Mucosa of rectum (tissue), 2 donors: ENCODE data around the gene NLGN2.

ENCODE experiments used
- H3K27ac ChIP-seq, 2 donors: one replicate each; pipeline ENCODE4 v1.7.0; 2013; ENCODE audit warnings: inconsistent platforms in 2 of 2, low read depth in 2 of 2, low read length in 2 of 2
- H3K27me3 ChIP-seq, 2 donors: one replicate each; pipeline ENCODE4 v1.7.0; 2013; ENCODE audit warnings: low read length in 2 of 2; ENCODE audit not compliant: control insufficient read depth in 2 of 2, insufficient read depth in 2 of 2
- H3K36me3 ChIP-seq, 2 donors: one replicate each; pipeline ENCODE4 v1.7.0; 2013; ENCODE audit warnings: low read length in 2 of 2; ENCODE audit not compliant: control insufficient read depth in 2 of 2, insufficient read depth in 2 of 2
- H3K4me1 ChIP-seq, 2 donors: one replicate each; pipeline ENCODE4 v1.7.0; 2013; ENCODE audit warnings: low read length in 2 of 2, mild to moderate bottlenecking in 1 of 2; ENCODE audit not compliant: control insufficient read depth in 2 of 2, insufficient read depth in 2 of 2
- H3K4me3 ChIP-seq, 2 donors: one replicate each; pipeline ENCODE4 v1.7.0; 2013; ENCODE audit warnings: low read length in 2 of 2
- H3K9ac ChIP-seq, 2 donors: one replicate each; pipeline ENCODE4 v1.7.0; 2013; ENCODE audit warnings: low read length in 2 of 2, low read depth in 1 of 2, mild to moderate bottlenecking in 1 of 2
- H3K9me3 ChIP-seq, 2 donors: one replicate each; pipeline ENCODE4 v1.7.0; 2013; ENCODE audit warnings: low read length in 2 of 2; ENCODE audit not compliant: control insufficient read depth in 2 of 2
- donor health status: healthy.
- donor health status: Normal muscosa, but diverticular disease.

NLGN2 gene

DNA sequence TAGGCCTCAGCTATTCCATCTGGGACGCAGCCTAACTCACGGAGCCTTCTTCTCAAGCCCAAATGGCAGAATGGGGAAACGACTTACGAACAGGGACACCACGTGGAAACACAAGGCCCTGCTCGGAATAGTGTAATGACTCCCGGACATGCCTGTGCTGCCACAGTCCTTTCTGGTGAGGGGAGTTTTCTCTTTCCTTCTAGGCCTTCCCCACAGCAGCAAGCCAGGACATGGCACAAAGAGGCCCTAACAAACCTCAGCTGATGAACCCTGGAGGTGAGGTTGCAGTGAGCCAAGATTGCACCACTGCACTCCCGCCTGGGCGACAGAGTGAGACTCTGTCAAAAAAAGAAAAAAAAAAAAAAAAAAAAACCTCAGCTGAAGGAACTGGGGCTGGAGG lies 56.4 kb downstream of the NLGN2 start:
- no peak overlapping the region for H3K27ac ChIP-seq
- H3K36me3 ChIP-seq = peaks cover 10 to 22% of the 10 kb centered on the region in 2 donors
- no peak overlapping the region for H3K9ac ChIP-seq
- peaks cover 0 to 3% of the 10 kb centered on the region in 2 donors for H3K4me1 ChIP-seq
- no peaks in the 10 kb centered on the region for H3K9me3 ChIP-seq
- no peaks in the 10 kb centered on the region for H3K27me3 ChIP-seq
- no peak overlapping the region for H3K4me3 ChIP-seq

- Histone ChIP-seq H3K27me3 (no peaks in the 10 kb centered on the region), H3K36me3 (peaks cover 10 to 22% of the 10 kb centered on the region in 2 donors), H3K4me1 (peaks cover 0 to 3% of the 10 kb centered on the region in 2 donors), H3K27ac (no peak overlapping the region), H3K4me3 (no peak overlapping the region), H3K9ac (no peak overlapping the region), H3K9me3 (no peaks in the 10 kb centered on the region)
Observed at GRCh38 chr17:7465597-7466275, 58.1 kb downstream of the NLGN2 start.

DNA sequence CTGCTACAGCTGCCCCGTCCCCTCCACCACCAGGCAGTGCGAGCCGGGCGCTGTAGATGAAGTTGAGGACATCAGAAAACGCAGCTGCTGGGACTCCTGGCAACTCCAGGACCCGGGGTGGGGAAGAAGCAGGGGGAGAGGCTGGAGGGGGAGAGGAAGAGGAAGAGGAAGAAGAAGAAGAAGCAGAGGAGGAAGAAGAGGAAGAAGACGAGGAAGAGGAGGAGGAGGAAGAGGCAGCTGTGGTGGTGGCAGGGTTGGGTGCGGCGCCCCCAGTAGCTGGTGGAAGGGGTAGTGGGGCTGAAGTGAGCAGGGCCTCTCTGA lies 58.6 kb downstream of the NLGN2 start:
- H3K27me3 ChIP-seq = no peaks in the 10 kb centered on the region
- no peak overlapping the region for H3K9ac ChIP-seq
- peaks cover 0 to 3% of the 10 kb centered on the region in 2 donors for H3K4me1 ChIP-seq
- peaks cover 10 to 22% of the 10 kb centered on the region in 2 donors for H3K36me3 ChIP-seq
- H3K9me3 ChIP-seq = no peaks in the 10 kb centered on the region
- no peak overlapping the region for H3K4me3 ChIP-seq
- H3K27ac ChIP-seq = no peak overlapping the region

GRCh38 chr17:7466639-7467341 lies 59.1 kb downstream of the NLGN2 start:
- Histone ChIP-seq H3K9me3 (no peaks in the 10 kb centered on the region), H3K9ac (no peak overlapping the region), H3K27me3 (no peaks in the 10 kb centered on the region), H3K36me3 (peaks cover 10 to 22% of the 10 kb centered on the region in 2 donors), H3K4me3 (no peak overlapping the region), H3K27ac (peak overlapping the region; percentile 5 to 28), H3K4me1 (peaks cover 0 to 3% of the 10 kb centered on the region in 2 donors)

DNA sequence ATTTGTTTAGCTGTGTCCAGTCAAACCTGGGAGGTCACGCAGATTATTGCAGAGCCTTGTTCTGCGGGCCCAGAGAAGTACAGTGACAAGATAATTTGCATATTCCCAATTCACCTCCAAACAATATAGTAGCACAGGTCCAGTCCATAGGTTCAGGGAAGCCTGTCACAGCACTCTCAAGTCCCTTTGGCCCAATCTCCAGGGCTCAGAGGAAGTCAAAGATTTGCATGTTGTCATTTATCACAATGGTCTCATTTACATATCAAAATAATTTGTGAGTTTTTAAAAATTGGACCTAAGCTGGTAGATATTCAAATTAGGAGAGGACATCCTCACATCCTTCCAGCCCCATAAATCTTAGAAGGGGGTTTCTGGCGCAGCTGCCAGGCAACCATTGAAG lies 59.9 kb downstream of the NLGN2 start:
- Histone ChIP-seq H3K27me3 (no peaks in the 10 kb centered on the region), H3K4me3 (no peak overlapping the region), H3K27ac (no peak overlapping the region), H3K36me3 (peaks cover 10 to 21% of the 10 kb centered on the region in 2 donors), H3K4me1 (peaks cover 0 to 3% of the 10 kb centered on the region in 2 donors), H3K9me3 (no peaks in the 10 kb centered on the region), H3K9ac (no peak overlapping the region)

- Histone ChIP-seq H3K36me3 (peaks cover 6 to 16% of the 10 kb centered on the region in 2 donors), H3K9me3 (no peaks in the 10 kb centered on the region), H3K4me1 (peaks cover 0 to 3% of the 10 kb centered on the region in 2 donors), H3K9ac (no peak overlapping the region), H3K27ac (no peak overlapping the region), H3K4me3 (no peak overlapping the region), H3K27me3 (no peaks in the 10 kb centered on the region)
Observed at GRCh38 chr17:7468290-7468689, 60.6 kb downstream of the NLGN2 start.

GRCh38 chr17:7468804-7469389 lies 61.3 kb downstream of the NLGN2 start:
- Histone ChIP-seq H3K27ac (no peak overlapping the region), H3K27me3 (no peaks in the 10 kb centered on the region), H3K4me3 (no peak overlapping the region), H3K9ac (no peak overlapping the region), H3K9me3 (no peaks in the 10 kb centered on the region), H3K36me3 (peaks cover 3 to 12% of the 10 kb centered on the region in 2 donors), H3K4me1 (peaks cover 0 to 3% of the 10 kb centered on the region in 2 donors)
